ENCODE measurements around the gene PDK3.

Gene PDK3

GRCh38 chrX:24563291-24564010 lies 98.4 kb downstream of the PDK3 start:
- DNase-seq: no peak

- no peak for DNase-seq
Measured at GRCh38 chrX:24566240-24566639, 101.2 kb downstream of the PDK3 start.

GRCh38 chrX:24567169-24567568 lies 102.1 kb downstream of the PDK3 start:
- DNase-seq: no peak

- no peak for DNase-seq
Measured at GRCh38 chrX:24574743-24575142, 109.7 kb downstream of the PDK3 start.

GRCh38 chrX:24575496-24575895 lies 110.4 kb downstream of the PDK3 start:
- DNase-seq: no peak

- peak; percentile 25 for DNase-seq
Measured at GRCh38 chrX:24577091-24577490, 112.0 kb downstream of the PDK3 start.

Data from DMS79 (cell line).